ACC112 (cell line): Measurements from ENCODE around the gene KPNA3.
"Not testable (repeated sequence)": the region's sequence is repeated elsewhere in the genome, so short reads cannot be mapped to it uniquely, and the experiment has no call there.

Source experiments
- H2AFZ ChIP-seq: fragments of 200-600 bp; sonication (generic); one replicate; pipeline ENCODE4 v1.6.0; 2017; ENCODE audit warnings: antibody characterized with exemption, low read length; ENCODE audit not compliant: unreplicated experiment
- H3K27ac ChIP-seq: fragments of 200-600 bp; sonication (generic); 2 replicates; pipeline ENCODE4 v1.5.1; 2014; ENCODE audit warnings: low read depth, mild to moderate bottlenecking, antibody characterized with exemption, low read length, moderate library complexity
- H3K27me3 ChIP-seq: fragments of 200-600 bp; sonication (generic); 2 replicates; pipeline ENCODE4 v1.6.1; 2014; ENCODE audit warnings: mild to moderate bottlenecking, antibody characterized with exemption, low read length, moderate library complexity, mixed read lengths; ENCODE audit not compliant: insufficient read depth
- H3K36me3 ChIP-seq: fragments of 200-600 bp; sonication (generic); 2 replicates; pipeline ENCODE4 v1.6.1; 2016; ENCODE audit warnings: mild to moderate bottlenecking, antibody characterized with exemption, low read length, moderate library complexity, mixed read lengths; ENCODE audit not compliant: insufficient read depth
- H3K4me1 ChIP-seq: fragments of 200-600 bp; sonication (generic); one replicate; pipeline ENCODE4 v1.6.1; 2016; ENCODE audit warnings: low read length, mixed read lengths; ENCODE audit not compliant: insufficient read depth, unreplicated experiment, control insufficient read depth
- H3K4me3 ChIP-seq: fragments of 200-600 bp; sonication (generic); 2 replicates; pipeline ENCODE4 v1.5.1; 2014; ENCODE audit warnings: mild to moderate bottlenecking, low read depth, low read length
- H3K79me2 ChIP-seq: fragments of 200-600 bp; sonication (generic); one replicate; pipeline ENCODE4 v1.6.0; 2016; ENCODE audit warnings: low read length; ENCODE audit not compliant: control insufficient read depth, unreplicated experiment, insufficient read depth

KPNA3 gene

GRCh38 chr13:49807681-49808080 lies 15.2 kb upstream of the KPNA3 start:
- Histone ChIP-seq H3K4me1 (peaks cover 13% of the 10 kb centered on the region), H3K79me2 (no peaks in the 10 kb centered on the region), H3K36me3 (no peaks in the 10 kb centered on the region), H2AFZ (no peak overlapping the region), H3K27ac (no peak overlapping the region), H3K4me3 (no peak overlapping the region), H3K27me3 (no peaks in the 10 kb centered on the region)

- Histone ChIP-seq H2AFZ (no peak overlapping the region), H3K27ac (no peak overlapping the region)
Observed at GRCh38 chr13:49806126-49806536, 13.6 kb upstream of the KPNA3 start.

GRCh38 chr13:49803047-49803446 lies 10.6 kb upstream of the KPNA3 start:
- not testable (repeated sequence) for H3K36me3 ChIP-seq, H3K79me2 ChIP-seq, H3K27me3 ChIP-seq, H2AFZ ChIP-seq, H3K4me3 ChIP-seq, H3K27ac ChIP-seq, H3K4me1 ChIP-seq

More at GRCh38 chr13:49806126-49806536, 13.6 kb upstream of the KPNA3 start:
- H3K36me3 ChIP-seq = no peaks in the 10 kb centered on the region
- no peak overlapping the region for H3K4me3 ChIP-seq
- no peaks in the 10 kb centered on the region for H3K79me2 ChIP-seq
- peaks cover 8% of the 10 kb centered on the region for H3K4me1 ChIP-seq
- no peaks in the 10 kb centered on the region for H3K27me3 ChIP-seq

- Histone ChIP-seq H3K4me1 (no peaks in the 10 kb centered on the region), H3K4me3 (no peak overlapping the region), H3K27me3 (no peaks in the 10 kb centered on the region), H3K79me2 (no peaks in the 10 kb centered on the region), H3K27ac (no peak overlapping the region), H2AFZ (no peak overlapping the region), H3K36me3 (no peaks in the 10 kb centered on the region)
Observed at GRCh38 chr13:49802426-49802825, 9.9 kb upstream of the KPNA3 start.

GRCh38 chr13:49791711-49792549 lies 552 bp downstream of the KPNA3 start:
- H3K27ac ChIP-seq = peak overlapping the region; percentile 90
- H3K4me1 ChIP-seq = peaks cover 21% of the 10 kb centered on the region
- H3K79me2 ChIP-seq = peaks cover 46% of the 10 kb centered on the region
- no peaks in the 10 kb centered on the region for H3K36me3 ChIP-seq
- H3K4me3 ChIP-seq = peak overlapping the region; percentile 84
- H3K27me3 ChIP-seq = no peaks in the 10 kb centered on the region
- H2AFZ ChIP-seq = peak overlapping the region; percentile 76

GRCh38 chr13:49791315-49791710 lies 1.2 kb downstream of the KPNA3 start:
- peaks cover 21% of the 10 kb centered on the region for H3K4me1 ChIP-seq
- no peaks in the 10 kb centered on the region for H3K27me3 ChIP-seq
- peak overlapping the region; percentile 84 for H3K4me3 ChIP-seq
- no peak overlapping the region for H3K27ac ChIP-seq
- H3K79me2 ChIP-seq = peaks cover 52% of the 10 kb centered on the region
- H2AFZ ChIP-seq = no peak overlapping the region
- H3K36me3 ChIP-seq = no peaks in the 10 kb centered on the region

- Histone ChIP-seq H3K27me3 (no peaks in the 10 kb centered on the region), H3K4me3 (peak overlapping the region; percentile 84; the same call in 1 of the 2 replicates), H3K79me2 (peaks cover 65% of the 10 kb centered on the region)
Observed at GRCh38 chr13:49789968-49790367, 2.5 kb downstream of the KPNA3 start.

GRCh38 chr13:49786401-49787008 lies 6.0 kb downstream of the KPNA3 start:
- Histone ChIP-seq H3K79me2 (peaks cover 93% of the 10 kb centered on the region), H3K4me1 (peaks cover 29% of the 10 kb centered on the region), H3K36me3 (peaks cover 4% of the 10 kb centered on the region; the same call in 1 of the 2 replicates), H3K27ac (no peak overlapping the region), H3K27me3 (no peaks in the 10 kb centered on the region), H2AFZ (no peak overlapping the region), H3K4me3 (no peak overlapping the region)

More at GRCh38 chr13:49789968-49790367, 2.5 kb downstream of the KPNA3 start:
- no peak overlapping the region for H2AFZ ChIP-seq
- H3K27ac ChIP-seq = no peak overlapping the region
- H3K4me1 ChIP-seq = peaks cover 26% of the 10 kb centered on the region
- peaks cover 4% of the 10 kb centered on the region; the same call in 1 of the 2 replicates for H3K36me3 ChIP-seq

- no peak overlapping the region for H3K4me3 ChIP-seq
- H3K79me2 ChIP-seq = peaks cover 91% of the 10 kb centered on the region
- no peak overlapping the region for H2AFZ ChIP-seq
- H3K36me3 ChIP-seq = peaks cover 4% of the 10 kb centered on the region; the same call in 1 of the 2 replicates
- no peak overlapping the region for H3K27ac ChIP-seq
- H3K27me3 ChIP-seq = no peaks in the 10 kb centered on the region
- peaks cover 22% of the 10 kb centered on the region for H3K4me1 ChIP-seq
Observed at GRCh38 chr13:49784886-49785570, 7.5 kb downstream of the KPNA3 start.

GRCh38 chr13:49783865-49784264 lies 8.6 kb downstream of the KPNA3 start:
- H3K27ac ChIP-seq = no peak overlapping the region
- no peak overlapping the region for H3K4me3 ChIP-seq
- peaks cover 11% of the 10 kb centered on the region for H3K4me1 ChIP-seq
- H3K79me2 ChIP-seq = peaks cover 90% of the 10 kb centered on the region
- peaks cover 4% of the 10 kb centered on the region; the same call in 1 of the 2 replicates for H3K36me3 ChIP-seq
- H3K27me3 ChIP-seq = no peaks in the 10 kb centered on the region
- no peak overlapping the region for H2AFZ ChIP-seq
